H1 (cell line): ENCODE measurements around the gene OPRD1. TPM values are rescaled to one million over a fixed set of nuclear protein-coding genes. Genes with fewer than 3 reads are reported as not detected.

Source experiments
- CTCF ChIA-PET: fragments of 300-600 bp; sonication (Branson Sonifier 250); formaldehyde crosslinking; loops from one replicate; lab custom pipeline; 2021; ENCODE audit not compliant: partially characterized antibody; lab: Charles Lee
- POLR2A ChIA-PET: fragments of 300-600 bp; sonication (Branson Sonifier 250); formaldehyde crosslinking; loops from one replicate; lab custom pipeline; 2021; ENCODE audit warnings: inconsistent platforms; ENCODE audit not compliant: partially characterized antibody; lab: Charles Lee
- DNase-seq, 2 experiments: peaks; one replicate each; pipeline versions ENCODE4 v3.0.0 to v3.0.0-alpha.2; 2010 to 2022; ENCODE audit warnings: low spot score in 2 of 2, low read depth in 1 of 2, mixed read lengths in 1 of 2
- FAIRE-seq: peaks from 2 replicates; lab custom pipeline; 2011; peaks lifted over from hg19 to GRCh38; lab: Jason Lieb, UNC
- H2AFZ ChIP-seq: 2 replicates; pipeline ENCODE4 v1.8.1; 2012; ENCODE audit warnings: low read length, inconsistent platforms
- H2AK5ac ChIP-seq: 2 replicates; pipeline ENCODE4 v1.6.1; 2013; ENCODE audit warnings: low read depth, low read length
- H2BK120ac ChIP-seq: replicated peaks from 2 replicates; pipeline ENCODE3; 2013; ENCODE audit warnings: low read depth, low read length, inconsistent platforms
- H2BK12ac ChIP-seq: 2 replicates; pipeline ENCODE4 v1.6.1; 2013; ENCODE audit warnings: low read depth, low read length
- H2BK15ac ChIP-seq: 2 replicates; pipeline ENCODE4 v1.6.1; 2013; ENCODE audit warnings: low read length
- H2BK20ac ChIP-seq: 2 replicates; pipeline ENCODE4 v1.6.1; 2013; ENCODE audit warnings: low read length
- H2BK5ac ChIP-seq: 2 replicates; pipeline ENCODE4 v1.6.1; 2013; ENCODE audit warnings: low read depth, low read length
- H3K14ac ChIP-seq: 2 replicates; pipeline ENCODE4 v1.6.1; 2013; ENCODE audit warnings: inconsistent platforms; ENCODE audit not compliant: insufficient read length
- H3K18ac ChIP-seq: 2 replicates; pipeline ENCODE4 v1.6.1; 2013; ENCODE audit warnings: low read length; ENCODE audit errors: extremely low read depth
- H3K23ac ChIP-seq: 2 replicates; pipeline ENCODE4 v1.6.1; 2013; ENCODE audit warnings: inconsistent platforms; ENCODE audit not compliant: insufficient read length
- H3K23me2 ChIP-seq: 2 replicates; pipeline ENCODE4 v1.6.1; 2013; ENCODE audit warnings: low read depth, low read length
- H3K27ac ChIP-seq: 2 replicates; pipeline ENCODE4 v1.6.1; 2011; ENCODE audit warnings: low read depth, low read length, inconsistent platforms
- H3K27me3 ChIP-seq, 4 experiments: replicated peaks in 1 of 4; 1 replicate in 1 of 4; 2 replicates in 3 of 4; pipeline versions ENCODE4 v1.6.1 to v1.8.1; 2011 to 2013; ENCODE audit warnings: low read length in 3 of 4, mild to moderate bottlenecking in 3 of 4, inconsistent platforms in 2 of 4, mixed read lengths in 2 of 4, moderate library complexity in 1 of 4; ENCODE audit not compliant: control insufficient read depth in 3 of 4, insufficient read depth in 3 of 4; ENCODE audit errors: extremely low read depth in 1 of 4
- H3K36me3 ChIP-seq, 4 experiments: 2 replicates each; pipeline versions ENCODE4 v1.6.1 to v1.8.1; 2011 to 2013; ENCODE audit warnings: mild to moderate bottlenecking in 4 of 4, low read length in 3 of 4, moderate library complexity in 2 of 4, control low read depth in 1 of 4, inconsistent platforms in 1 of 4; ENCODE audit not compliant: insufficient read depth in 4 of 4, control insufficient read depth in 2 of 4
- H3K4ac ChIP-seq: replicated peaks from 2 replicates; pipeline ENCODE3; 2013; ENCODE audit warnings: low read length, low read depth, mixed read lengths, inconsistent platforms; ENCODE audit not compliant: insufficient read length
- H3K4me1 ChIP-seq, 4 experiments: replicated peaks in 1 of 4; 1 replicate in 1 of 4; 2 replicates in 3 of 4; pipeline versions ENCODE4 v1.6.1 to v1.8.1; 2011 to 2013; ENCODE audit warnings: low read length in 3 of 4, inconsistent platforms in 2 of 4, mixed read lengths in 1 of 4; ENCODE audit not compliant: insufficient read depth in 4 of 4, control insufficient read depth in 3 of 4
- H3K4me2 ChIP-seq, 2 experiments: 2 replicates each; pipeline versions ENCODE4 v1.6.1 to v1.8.1; 2011 to 2013; ENCODE audit warnings: low read depth in 2 of 2, low read length in 2 of 2, control low read depth in 1 of 2, inconsistent platforms in 1 of 2, mild to moderate bottlenecking in 1 of 2; ENCODE audit not compliant: insufficient read depth in 1 of 2
- H3K4me3 ChIP-seq, 4 experiments: fragments of 200-600, 300-600 bp in 1 of 4; sonication (generic), shearing (Covaris generic), sonication (Bioruptor Twin) in 1 of 4; 2 replicates each; pipeline versions ENCODE4 v1.5.1 to v1.8.1; 2011 to 2016; ENCODE audit warnings: low read length in 4 of 4, low read depth in 3 of 4, control low read depth in 2 of 4, inconsistent platforms in 2 of 4, mild to moderate bottlenecking in 2 of 4, mixed read lengths in 1 of 4, moderate library complexity in 1 of 4; ENCODE audit not compliant: insufficient read depth in 2 of 4; ENCODE audit errors: extremely low read depth in 1 of 4
- H3K56ac ChIP-seq: replicated peaks from 2 replicates; pipeline ENCODE3; 2013; ENCODE audit warnings: low read depth, mild to moderate bottlenecking, mixed read lengths, low read length, inconsistent platforms; ENCODE audit not compliant: insufficient read length
- H3K79me1 ChIP-seq: 2 replicates; pipeline ENCODE4 v1.6.1; 2013; ENCODE audit warnings: low read depth, low read length, control low read depth
- H3K79me2 ChIP-seq, 2 experiments: 2 replicates each; pipeline versions ENCODE4 v1.6.1 to v1.8.1; 2012 to 2013; ENCODE audit warnings: low read length in 2 of 2, mild to moderate bottlenecking in 2 of 2, inconsistent platforms in 1 of 2; ENCODE audit not compliant: insufficient read depth in 2 of 2, control insufficient read depth in 1 of 2
- H3K9ac ChIP-seq, 4 experiments: replicated peaks in 1 of 4; 1 replicate in 1 of 4; 2 replicates in 3 of 4; pipeline versions ENCODE4 v1.6.1 to v1.8.1; 2011 to 2013; ENCODE audit warnings: low read depth in 3 of 4, low read length in 3 of 4, control low read depth in 2 of 4, mild to moderate bottlenecking in 2 of 4, moderate library complexity in 2 of 4, inconsistent platforms in 1 of 4; ENCODE audit errors: extremely low read depth in 1 of 4
- H3K9me3 ChIP-seq, 2 experiments: 2 replicates each; pipeline versions ENCODE4 v1.6.1 to v1.8.1; 2012 to 2013; ENCODE audit warnings: mild to moderate bottlenecking in 2 of 2, moderate library complexity in 2 of 2, control low read depth in 1 of 2, inconsistent platforms in 1 of 2, low read depth in 1 of 2, low read length in 1 of 2, mixed read lengths in 1 of 2; ENCODE audit not compliant: insufficient read depth in 2 of 2
- H4K20me1 ChIP-seq, 2 experiments: replicated peaks in 1 of 2; 2 replicates each; pipeline versions ENCODE3 to v1.8.1; 2011 to 2013; ENCODE audit warnings: inconsistent platforms in 2 of 2, low read length in 2 of 2, mild to moderate bottlenecking in 1 of 2; ENCODE audit not compliant: insufficient read depth in 2 of 2, control insufficient read depth in 1 of 2
- H4K5ac ChIP-seq: 2 replicates; pipeline ENCODE4 v1.6.1; 2013; ENCODE audit warnings: low read length, low read depth, mixed read lengths, inconsistent platforms; ENCODE audit not compliant: insufficient read length
- H4K8ac ChIP-seq: 2 replicates; pipeline ENCODE4 v1.8.0; 2013; ENCODE audit warnings: mild to moderate bottlenecking, moderate library complexity, low read length, inconsistent platforms; ENCODE audit not compliant: insufficient read depth; ENCODE audit errors: extremely low read depth
- H4K91ac ChIP-seq: replicated peaks from 2 replicates; pipeline ENCODE3; 2013; ENCODE audit warnings: low read length, mixed read lengths, inconsistent platforms; ENCODE audit not compliant: insufficient read length
- BACH1 ChIP-seq: IDR thresholded peaks from 2 replicates; pipeline ENCODE4 v1.6.1; 2012; ENCODE audit warnings: low read length, improper control_type of control experiment
- FOSL1 ChIP-seq: IDR thresholded peaks from 2 replicates; pipeline ENCODE4 v1.6.1; 2011; ENCODE audit warnings: mild to moderate bottlenecking, low read depth, low read length, moderate library complexity; ENCODE audit not compliant: insufficient read depth
- TEAD4 ChIP-seq: IDR thresholded peaks from 2 replicates; pipeline ENCODE4 v1.6.1; 2012; ENCODE audit warnings: low read depth, low read length, inconsistent platforms, mixed read lengths
- WGBS, 2 experiments: shearing (Covaris generic) in 1 of 2; methylation state at CpG; one replicate each; pipeline versions ENCODE4 v1.1.6 to v1.1.7; 2013 to 2015; ENCODE audit warnings: low lambda C conversion rate in 2 of 2, mixed read lengths in 2 of 2, inconsistent platforms in 1 of 2, low coverage in 1 of 2, missing lambda C conversion rate in 1 of 2; ENCODE audit not compliant: insufficient replicate concordance in 2 of 2, insufficient coverage in 1 of 2, insufficient read length in 1 of 2; ENCODE audit errors: extremely low coverage in 1 of 2, missing lambda C conversion rate in 1 of 2; 5-methylcytosine and 5-hydroxymethylcytosine counted together
- polyA plus RNA-seq, 7 experiments: library from polyadenylated mRNA; depleted of rRNA in 3 of 7; stranded (reverse) in 5 of 7; unstranded in 2 of 7; fragments of >200 nt in 5 of 7; fragments of 200-250 nt in 2 of 7; gene quantifications; 1 replicate in 5 of 7; 2 replicates in 1 of 7; 4 replicates in 1 of 7; pipeline versions ENCODE4 v1.2.1 to v1.2.3, GENCODE V29; 2011 to 2013; ENCODE audit warnings: missing spikeins in 2 of 7, mixed read lengths in 2 of 7
- total RNA-seq: library from RNA; stranded (reverse); fragmentation: NEBNext Ultra II Directional; extraction: Animal tissue kit (Norgen Biotek cat#: 25700); gene quantifications from 2 replicates; pipeline ENCODE4 v1.2.1, GENCODE V29; 2021

OPRD1 gene
- total and polyA plus RNA-seq, 2 of the 8 experiments (the other 6 are each of a cell fraction or from before 2014, with no cell fraction given), result 2.6 to 3.7 TPM

DNA sequence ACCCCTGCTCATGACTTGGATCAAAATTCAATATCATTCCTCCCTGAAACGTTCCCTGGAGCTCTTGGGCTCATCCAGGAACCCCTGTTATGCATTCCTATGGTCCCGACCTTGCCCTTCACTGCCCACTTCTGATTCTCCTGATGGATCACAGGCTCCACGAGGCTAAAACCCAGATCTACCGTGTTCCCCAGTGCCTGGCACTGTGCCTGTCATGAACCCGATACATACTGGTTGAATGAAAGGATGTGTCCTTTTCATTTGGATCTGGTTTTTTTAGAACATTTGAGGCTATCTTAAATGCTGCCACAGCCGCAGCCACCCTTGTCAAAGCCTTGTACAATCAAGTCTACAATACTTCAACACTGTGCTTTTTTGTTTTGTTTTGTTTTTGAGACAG lies 22.2 kb upstream of the OPRD1 start:
- POLR2A ChIA-PET, result interaction anchor here (0.6 kb wide), 1 partner anchor 43 kb away, joined by 5 read pairs; no protein-coding TSS in a partner anchor
- H2AK5ac ChIP-seq, result no peak overlapping the region

More for the DNA sequence above, 22.2 kb upstream of the OPRD1 start:
- FAIRE-seq (no peak), DNase-seq (no peak)
- WGBS, 2 experiments, result 93% methylated on average over 6 of the region's 6 CpGs; no CpG with 5 or more reads in 1 of the 2 experiments
- Histone ChIP-seq H3K27me3 (no peaks in the 10 kb centered on the region), H2BK15ac (no peak overlapping the region), H2BK120ac (no peak overlapping the region), H3K14ac (no peak overlapping the region), H3K79me1 (no peaks in the 10 kb centered on the region), H4K8ac (no peak overlapping the region), H3K56ac (no peak overlapping the region), H3K9ac (no peak overlapping the region), H3K4me3 (no peak overlapping the region), H3K4me1 (peaks cover 0 to 3% (median 0%) of the 10 kb centered on the region in 4 experiments; a peak in 1 of 7 replicates), H3K9me3 (no peaks in the 10 kb centered on the region), H3K4ac (no peak overlapping the region), H2BK20ac (no peak overlapping the region), H3K4me2 (no peak overlapping the region), H4K20me1 (no peaks in the 10 kb centered on the region), H4K91ac (no peak overlapping the region), H2BK5ac (no peak overlapping the region), H3K18ac (no peak overlapping the region), H3K27ac (no peak overlapping the region), H4K5ac (no peak overlapping the region), H3K23ac (no peak overlapping the region), H2BK12ac (no peak overlapping the region), H3K36me3 (no peaks in the 10 kb centered on the region), H3K23me2 (no peaks in the 10 kb centered on the region), H2AFZ (no peak overlapping the region), H3K79me2 (no peaks in the 10 kb centered on the region)
- TF ChIP-seq TEAD4, result no peak
- no peak for TF ChIP-seq BACH1
- no peak for TF ChIP-seq FOSL1
- CTCF ChIA-PET, result interaction anchor here (3.0 kb wide), 1 partner anchor 87 kb away, joined by 18 read pairs; no protein-coding TSS in a partner anchor
